OCI-LY1 (cell line): ENCODE results near the gene MAGED2.

Source experiments
- H2AFZ ChIP-seq: fragments of 200-600 bp; sonication (generic), shearing (Covaris generic); 2 replicates; pipeline ENCODE4 v1.6.0; 2014; ENCODE audit warnings: antibody characterized with exemption, mild to moderate bottlenecking, low read length
- H3F3A ChIP-seq: fragments of 200-600 bp; sonication (generic), shearing (Covaris generic); 2 replicates; pipeline ENCODE4 v1.6.0; 2014; ENCODE audit warnings: mild to moderate bottlenecking, antibody characterized with exemption, low read length, moderate library complexity; ENCODE audit not compliant: insufficient read depth
- H3K27ac ChIP-seq: fragments of 200-600 bp; sonication (generic); 2 replicates; pipeline ENCODE4 v1.5.1; 2014; ENCODE audit warnings: low read length, mixed run types, mild to moderate bottlenecking, low read depth; ENCODE audit not compliant: poor library complexity, severe bottlenecking
- H3K27me3 ChIP-seq: fragments of 200-600 bp; sonication (generic); 2 replicates; pipeline ENCODE4 v1.6.0; 2014; ENCODE audit warnings: antibody characterized with exemption, mild to moderate bottlenecking, low read length, moderate library complexity; ENCODE audit not compliant: insufficient read depth
- H3K36me3 ChIP-seq: fragments of 200-600 bp; sonication (generic); 2 replicates; pipeline ENCODE4 v1.6.1; 2014; ENCODE audit warnings: mild to moderate bottlenecking, antibody characterized with exemption, low read length, moderate library complexity, mixed read lengths; ENCODE audit not compliant: insufficient read depth
- H3K4me1 ChIP-seq: fragments of 200-600 bp; sonication (generic); 2 replicates; pipeline ENCODE4 v1.5.1; 2014; ENCODE audit warnings: mild to moderate bottlenecking, low read length, moderate library complexity; ENCODE audit not compliant: insufficient read depth, severe bottlenecking
- H3K4me2 ChIP-seq: fragments of 200-600 bp; sonication (generic), shearing (Covaris generic); 2 replicates; pipeline ENCODE4 v1.6.1; 2014; ENCODE audit warnings: low read length
- H3K4me3 ChIP-seq: fragments of 200-600 bp; sonication (generic); 2 replicates; pipeline ENCODE4 v1.5.1; 2014; ENCODE audit warnings: low read length, low read depth, mild to moderate bottlenecking, mixed read lengths; ENCODE audit not compliant: poor library complexity, severe bottlenecking
- H3K79me2 ChIP-seq: fragments of 200-600 bp; shearing (Covaris generic); 2 replicates; pipeline ENCODE4 v1.6.1; 2016; ENCODE audit warnings: mixed run types, low read length, mixed read lengths; ENCODE audit not compliant: insufficient read depth
- H3K9ac ChIP-seq: fragments of 200-600 bp; sonication (generic), shearing (Covaris generic); 2 replicates; pipeline ENCODE4 v1.6.1; 2014; ENCODE audit warnings: mild to moderate bottlenecking, low read length, mixed read lengths
- H3K9me2 ChIP-seq: fragments of 200-600 bp; sonication (generic), shearing (Covaris generic); 2 replicates; pipeline ENCODE4 v1.6.1; 2014; ENCODE audit warnings: low read depth, mild to moderate bottlenecking, low read length, mixed read lengths
- H3K9me3 ChIP-seq: fragments of 200-600 bp; shearing (Covaris generic); 2 replicates; pipeline ENCODE4 v1.6.1; 2014; ENCODE audit warnings: low read length, mixed read lengths
- H4K20me1 ChIP-seq: fragments of 200-600 bp; sonication (generic), shearing (Covaris generic); 2 replicates; pipeline ENCODE4 v1.6.0; 2016; ENCODE audit warnings: mild to moderate bottlenecking, low read length; ENCODE audit not compliant: insufficient read depth
- EZH2 ChIP-seq: fragments of 200-600 bp; sonication (generic), shearing (Covaris generic); IDR thresholded peaks from 2 replicates; pipeline ENCODE4 v1.8.0; 2017; ENCODE audit warnings: borderline replicate concordance, mixed run types, mild to moderate bottlenecking, antibody characterized with exemption, low read length, moderate library complexity, mixed read lengths
- TF ChIP-seq, protein P1 (sequence below): fragments of 200-600 bp; sonication (generic), shearing (Covaris generic); IDR thresholded peaks from 2 replicates; pipeline ENCODE4 v1.5.1; 2017; ENCODE audit warnings: mild to moderate bottlenecking, antibody characterized with exemption, low read length, moderate library complexity, mixed read lengths

MAGED2 gene

DNA sequence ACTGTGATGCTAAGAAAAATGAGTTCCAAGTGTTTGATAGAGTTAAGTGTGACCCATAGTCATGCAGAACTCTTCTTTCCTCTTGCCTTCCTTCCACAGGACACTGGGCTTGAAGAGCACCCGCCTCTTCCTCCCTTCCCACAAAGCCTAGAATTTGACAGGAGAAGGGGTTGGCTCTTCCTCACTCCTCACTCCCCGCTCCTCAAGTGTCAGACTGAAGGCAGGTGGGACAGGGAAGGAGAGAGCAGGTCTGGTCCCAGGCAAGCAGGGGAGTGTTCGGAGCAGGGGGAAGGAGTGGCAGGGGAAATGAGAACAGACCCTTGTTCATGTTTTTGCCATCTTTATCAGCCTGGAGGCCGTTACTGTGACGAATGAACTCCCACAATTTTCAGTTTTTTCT is 10.7 kb downstream of the MAGED2 start:
- Histone ChIP-seq H3K27ac (no peak overlapping the region), H3K9me3 (no peaks in the 10 kb centered on the region), H3F3A (no peaks in the 10 kb centered on the region), H3K79me2 (no peaks in the 10 kb centered on the region), H2AFZ (no peak overlapping the region), H4K20me1 (no peaks in the 10 kb centered on the region), H3K4me2 (no peak overlapping the region), H3K4me3 (no peak overlapping the region), H3K9me2 (no peaks in the 10 kb centered on the region), H3K4me1 (no peaks in the 10 kb centered on the region), H3K36me3 (no peaks in the 10 kb centered on the region; the same call in 1 of the 2 replicates), H3K9ac (no peak overlapping the region), H3K27me3 (no peaks in the 10 kb centered on the region)
- TF ChIP-seq, protein P1, sequence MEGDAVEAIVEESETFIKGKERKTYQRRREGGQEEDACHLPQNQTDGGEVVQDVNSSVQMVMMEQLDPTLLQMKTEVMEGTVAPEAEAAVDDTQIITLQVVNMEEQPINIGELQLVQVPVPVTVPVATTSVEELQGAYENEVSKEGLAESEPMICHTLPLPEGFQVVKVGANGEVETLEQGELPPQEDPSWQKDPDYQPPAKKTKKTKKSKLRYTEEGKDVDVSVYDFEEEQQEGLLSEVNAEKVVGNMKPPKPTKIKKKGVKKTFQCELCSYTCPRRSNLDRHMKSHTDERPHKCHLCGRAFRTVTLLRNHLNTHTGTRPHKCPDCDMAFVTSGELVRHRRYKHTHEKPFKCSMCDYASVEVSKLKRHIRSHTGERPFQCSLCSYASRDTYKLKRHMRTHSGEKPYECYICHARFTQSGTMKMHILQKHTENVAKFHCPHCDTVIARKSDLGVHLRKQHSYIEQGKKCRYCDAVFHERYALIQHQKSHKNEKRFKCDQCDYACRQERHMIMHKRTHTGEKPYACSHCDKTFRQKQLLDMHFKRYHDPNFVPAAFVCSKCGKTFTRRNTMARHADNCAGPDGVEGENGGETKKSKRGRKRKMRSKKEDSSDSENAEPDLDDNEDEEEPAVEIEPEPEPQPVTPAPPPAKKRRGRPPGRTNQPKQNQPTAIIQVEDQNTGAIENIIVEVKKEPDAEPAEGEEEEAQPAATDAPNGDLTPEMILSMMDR: no peak
- no peak for TF ChIP-seq EZH2

DNA sequence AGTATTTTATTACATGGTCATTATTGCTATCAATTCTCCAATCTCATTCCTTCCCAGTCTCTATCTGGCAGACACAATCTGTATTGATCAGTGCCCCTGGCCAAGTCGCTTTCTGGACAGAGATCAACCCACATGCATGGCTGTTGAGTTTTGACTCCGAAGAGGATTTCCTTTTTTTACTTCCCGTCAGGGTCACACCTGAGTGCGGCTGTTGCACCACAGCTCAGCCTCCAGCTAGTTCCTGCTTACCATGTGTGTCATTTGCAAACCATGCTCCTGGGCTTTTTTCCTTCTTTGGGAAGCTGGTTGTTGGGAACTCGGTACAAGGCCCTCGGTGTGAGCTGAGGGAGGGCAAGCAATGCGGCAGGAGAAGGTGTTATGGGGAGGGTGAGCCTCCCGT is 11.7 kb downstream of the MAGED2 start:
- no peak overlapping the region for H3K27ac ChIP-seq
- H3K36me3 ChIP-seq: no peaks in the 10 kb centered on the region; the same call in 1 of the 2 replicates
- H3F3A ChIP-seq: no peaks in the 10 kb centered on the region
- no peak overlapping the region for H3K9ac ChIP-seq
- no peak overlapping the region for H3K4me2 ChIP-seq
- H3K79me2 ChIP-seq: no peaks in the 10 kb centered on the region
- no peak overlapping the region for H2AFZ ChIP-seq
- TF ChIP-seq EZH2: no peak
- TF ChIP-seq, protein P1: no peak
- H3K4me3 ChIP-seq: no peak overlapping the region
- no peaks in the 10 kb centered on the region for H3K9me2 ChIP-seq
- H3K27me3 ChIP-seq: no peaks in the 10 kb centered on the region
- H4K20me1 ChIP-seq: no peaks in the 10 kb centered on the region
- H3K4me1 ChIP-seq: no peaks in the 10 kb centered on the region
- no peaks in the 10 kb centered on the region for H3K9me3 ChIP-seq

GRCh38 chrX:54820737-54821136 is 13.2 kb downstream of the MAGED2 start:
- no peaks in the 10 kb centered on the region for H3F3A ChIP-seq
- no peaks in the 10 kb centered on the region for H3K27me3 ChIP-seq
- TF ChIP-seq, protein P1: no peak
- TF ChIP-seq EZH2: no peak
- no peaks in the 10 kb centered on the region for H3K9me2 ChIP-seq
- no peak overlapping the region for H3K4me2 ChIP-seq
- no peak overlapping the region for H3K9ac ChIP-seq
- H4K20me1 ChIP-seq: no peaks in the 10 kb centered on the region
- no peak overlapping the region for H3K4me3 ChIP-seq
- H3K79me2 ChIP-seq: no peaks in the 10 kb centered on the region
- no peak overlapping the region for H2AFZ ChIP-seq
- H3K4me1 ChIP-seq: no peaks in the 10 kb centered on the region
- no peaks in the 10 kb centered on the region for H3K9me3 ChIP-seq
- no peak overlapping the region for H3K27ac ChIP-seq
- no peaks in the 10 kb centered on the region for H3K36me3 ChIP-seq
